Prostate gland (tissue), 2 donors: ENCODE results near the gene SLCO3A1. TPM values are rescaled to one million over a fixed set of nuclear protein-coding genes. Genes with fewer than 3 reads are reported as not detected.

Experiments used
- DNase-seq: peaks from one replicate; pipeline ENCODE4 v3.0.0-alpha.2; 2019; ENCODE audit warnings: low spot score
- H3K27ac ChIP-seq, 2 donors: fragments of 200-600 bp; sonication (generic); 2 replicates each; pipeline ENCODE4 v1.5.1; 2017 to 2019
- H3K27me3 ChIP-seq: fragments of 200-600 bp; sonication (generic); replicated peaks from 2 replicates; pipeline ENCODE4 v1.5.1; 2019; ENCODE audit not compliant: insufficient read depth
- H3K36me3 ChIP-seq, 2 donors: fragments of 200-600 bp; sonication (generic); 1 replicate in 1 of 2; 2 replicates in 1 of 2; pipeline versions ENCODE4 v1.5.1 to v1.8.1; 2017 to 2019
- H3K4me1 ChIP-seq: fragments of 200-600 bp; sonication (generic); replicated peaks from 2 replicates; pipeline ENCODE4 v1.5.1; 2019
- H3K4me3 ChIP-seq, 2 donors: fragments of 200-600 bp; sonication (generic); 2 replicates each; pipeline ENCODE4 v1.5.1; 2017 to 2019
- H3K9me3 ChIP-seq: fragments of 200-600 bp; sonication (generic); 2 replicates; pipeline ENCODE4 v1.5.1; 2017
- CTCF ChIP-seq, 4 experiments: fragments of 200-600 bp in 2 of 4; fragments of 450-650 bp in 2 of 4; sonication (generic) in 2 of 4; IDR thresholded peaks; 1 replicate in 3 of 4; 2 replicates in 1 of 4; pipeline ENCODE4 v1.5.1; 2016 to 2019; ENCODE audit warnings: antibody characterized with exemption in 4 of 4, mild to moderate bottlenecking in 2 of 4, moderate library complexity in 2 of 4
- POLR2A ChIP-seq: fragments of 450-650 bp; IDR thresholded peaks from one replicate; pipeline ENCODE4 v1.6.1; 2016; ENCODE audit warnings: antibody characterized with exemption, mild to moderate bottlenecking
- POLR2AphosphoS5 ChIP-seq: sonication (generic); formaldehyde crosslinking; IDR thresholded peaks from one replicate; pipeline ENCODE4 v1.6.1; 2017; ENCODE audit warnings: antibody characterized with exemption
- WGBS: methylation state at CpG from one replicate; pipeline ENCODE4 v1.1.5; 2018; 5-methylcytosine and 5-hydroxymethylcytosine counted together
- intact Hi-C: fragments of 100-400 bp; cut with DNase I; formaldehyde crosslinking; loops from one replicate; pipeline ENCODE4 v1.14.2; 2022
- total RNA-seq, 2 donors: library from RNA; depleted of rRNA; stranded (reverse); fragments of >200 nt; gene quantifications; one replicate each; pipeline ENCODE4 v1.1.0, GENCODE V29; 2016

SLCO3A1 gene
- total RNA-seq, 2 donors from 2014 or later, result 7.4 to 35.3 TPM

- Histone ChIP-seq H3K9me3 (no peaks in the 10 kb centered on the region), H3K4me1 (no peaks in the 10 kb centered on the region), H3K4me3 (no peak overlapping the region), H3K27ac (no peak overlapping the region), H3K36me3 (no peaks in the 10 kb centered on the region), H3K27me3 (no peaks in the 10 kb centered on the region)
- no peak for TF ChIP-seq POLR2A
- TF ChIP-seq POLR2AphosphoS5, result no peak
- no peak for TF ChIP-seq CTCF (IDR thresholded peaks at IDR 0.05)
- DNase-seq, result no peak
- WGBS, result 69% methylated on average over 8 of the region's 8 CpGs
- intact Hi-C loops, result no loop called here
These were observed 29.5 kb downstream of the SLCO3A1 start for GRCh38 chr15:91882858-91883586.

GRCh38 chr15:91884606-91885005 is 31.1 kb downstream of the SLCO3A1 start:
- WGBS, result 94% methylated on average over 3 of the region's 3 CpGs

DNA sequence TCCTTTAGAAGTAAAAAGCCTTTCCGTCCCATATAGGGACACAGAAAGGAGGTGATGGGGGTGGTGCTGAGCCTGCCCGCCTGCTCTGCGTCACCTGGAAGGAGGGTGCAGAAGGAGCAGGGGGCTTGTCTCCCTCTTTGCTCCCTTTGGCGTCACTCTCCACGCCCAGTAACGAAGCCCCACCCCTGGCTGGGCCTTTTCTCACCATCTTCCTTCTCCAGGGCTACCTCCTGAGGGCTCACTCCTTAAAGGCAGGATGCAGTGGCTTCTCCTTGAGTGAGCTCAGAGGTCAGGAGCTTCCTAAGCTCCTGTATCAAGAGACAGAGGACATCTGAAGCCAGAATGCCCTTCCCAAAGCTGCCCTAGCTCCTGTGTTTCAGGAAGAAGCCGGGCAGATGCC is 31.5 kb downstream of the SLCO3A1 start:
- 86% methylated on average over 7 of the region's 7 CpGs for WGBS
- no peak for DNase-seq
- Histone ChIP-seq H3K4me3 (no peak overlapping the region), H3K9me3 (no peaks in the 10 kb centered on the region), H3K4me1 (no peaks in the 10 kb centered on the region), H3K36me3 (no peaks in the 10 kb centered on the region), H3K27ac (no peak overlapping the region), H3K27me3 (no peaks in the 10 kb centered on the region)
- intact Hi-C loops, result no loop called here
- TF ChIP-seq CTCF (IDR thresholded peaks at IDR 0.05), result no peak
- no peak for TF ChIP-seq POLR2AphosphoS5
- TF ChIP-seq POLR2A, result no peak

More at GRCh38 chr15:91884606-91885005, 31.1 kb downstream of the SLCO3A1 start:
- Histone ChIP-seq H3K27ac (no peak overlapping the region), H3K27me3 (no peaks in the 10 kb centered on the region), H3K36me3 (no peaks in the 10 kb centered on the region), H3K9me3 (no peaks in the 10 kb centered on the region), H3K4me3 (no peak overlapping the region), H3K4me1 (no peaks in the 10 kb centered on the region)
- no peak for DNase-seq
- no peak for TF ChIP-seq POLR2AphosphoS5
- TF ChIP-seq CTCF (IDR thresholded peaks at IDR 0.05), result no peak
- no peak for TF ChIP-seq POLR2A
- intact Hi-C loops, result no loop called here

GRCh38 chr15:91885714-91886270 is 32.3 kb downstream of the SLCO3A1 start:
- TF ChIP-seq POLR2A (no peak), POLR2AphosphoS5 (no peak), CTCF (IDR thresholded peaks at IDR 0.05) (no peak)
- Histone ChIP-seq H3K9me3 (no peaks in the 10 kb centered on the region), H3K4me1 (no peaks in the 10 kb centered on the region), H3K36me3 (no peaks in the 10 kb centered on the region), H3K27ac (no peak overlapping the region), H3K27me3 (no peaks in the 10 kb centered on the region), H3K4me3 (no peak overlapping the region)
- DNase-seq, result no peak
- intact Hi-C loops, result no loop called here
- 93% methylated on average over 7 of the region's 7 CpGs for WGBS

GRCh38 chr15:91886878-91887277 is 33.4 kb downstream of the SLCO3A1 start:
- 85% methylated on average over 3 of the region's 3 CpGs for WGBS
- H3K4me3 ChIP-seq, result no peak overlapping the region
- H3K36me3 ChIP-seq, result no peaks in the 10 kb centered on the region
- H3K27ac ChIP-seq, result no peak overlapping the region
- no peak for DNase-seq
- H3K9me3 ChIP-seq, result no peaks in the 10 kb centered on the region
- no peaks in the 10 kb centered on the region for H3K27me3 ChIP-seq
- H3K4me1 ChIP-seq, result no peaks in the 10 kb centered on the region
- TF ChIP-seq POLR2AphosphoS5 (no peak), CTCF (IDR thresholded peaks at IDR 0.05) (no peak), POLR2A (no peak)
- intact Hi-C loops, result no loop called here
